DOHH2 (cell line): ENCODE measurements around the gene JAK1.

Source experiments
- H3F3A ChIP-seq: fragments of 200-600 bp; sonication (generic), shearing (Covaris generic); 2 replicates; pipeline ENCODE4 v1.6.0; 2016; ENCODE audit warnings: antibody characterized with exemption, mild to moderate bottlenecking; ENCODE audit not compliant: control insufficient read depth, insufficient read depth
- H3K27ac ChIP-seq: fragments of 200-600 bp; sonication (generic); 2 replicates; pipeline ENCODE4 v1.5.1; 2014; ENCODE audit warnings: low read depth, mild to moderate bottlenecking, low read length, moderate library complexity
- H3K27me3 ChIP-seq: fragments of 200-600 bp; sonication (generic); 2 replicates; pipeline ENCODE4 v1.6.1; 2014; ENCODE audit warnings: mild to moderate bottlenecking, low read length, mixed read lengths; ENCODE audit not compliant: control insufficient read depth
- H3K36me3 ChIP-seq: fragments of 200-600 bp; sonication (generic); 2 replicates; pipeline ENCODE4 v1.6.1; 2014; ENCODE audit warnings: mild to moderate bottlenecking, low read length, moderate library complexity, mixed read lengths; ENCODE audit not compliant: control insufficient read depth
- H3K4me1 ChIP-seq: fragments of 200-600 bp; sonication (generic); 2 replicates; pipeline ENCODE4 v1.6.1; 2014; ENCODE audit warnings: mild to moderate bottlenecking, low read length, mixed read lengths; ENCODE audit not compliant: control insufficient read depth
- H3K4me2 ChIP-seq: fragments of 200-600 bp; sonication (generic); 2 replicates; pipeline ENCODE4 v1.6.0; 2014; ENCODE audit warnings: mild to moderate bottlenecking, low read length, moderate library complexity
- H3K4me3 ChIP-seq: fragments of 200-600 bp; sonication (generic); 2 replicates; pipeline ENCODE4 v1.5.1; 2014; ENCODE audit warnings: mild to moderate bottlenecking, low read length, mixed read lengths
- H3K79me2 ChIP-seq: fragments of 200-600 bp; sonication (generic); 2 replicates; pipeline ENCODE4 v1.6.1; 2014; ENCODE audit warnings: mild to moderate bottlenecking, low read length, mixed read lengths; ENCODE audit not compliant: control insufficient read depth
- H3K9me2 ChIP-seq: fragments of 200-600 bp; sonication (generic); replicated peaks from 2 replicates; pipeline ENCODE4 v1.6.1; 2014; ENCODE audit warnings: mild to moderate bottlenecking, low read length, mixed read lengths; ENCODE audit not compliant: control insufficient read depth
- H3K9me3 ChIP-seq: fragments of 200-600 bp; sonication (generic); 2 replicates; pipeline ENCODE4 v1.6.1; 2014; ENCODE audit warnings: antibody characterized with exemption, low read length, mixed read lengths; ENCODE audit not compliant: control insufficient read depth, insufficient read depth
- H4K20me1 ChIP-seq: fragments of 200-600 bp; sonication (generic); 2 replicates; pipeline ENCODE4 v1.6.0; 2014; ENCODE audit warnings: low read depth, mild to moderate bottlenecking, antibody characterized with exemption, low read length, moderate library complexity; ENCODE audit not compliant: control insufficient read depth, insufficient read depth
- CTCF ChIP-seq: fragments of 200-600 bp; sonication (generic); IDR thresholded peaks from one replicate; pipeline ENCODE4 v1.5.1; 2014; ENCODE audit warnings: antibody characterized with exemption, mild to moderate bottlenecking, low read depth, low read length; ENCODE audit not compliant: poor library complexity, severe bottlenecking
- EZH2phosphoT487 ChIP-seq: fragments of 200-600 bp; sonication (generic); IDR thresholded peaks from 2 replicates; pipeline ENCODE4 v1.6.1; 2017; ENCODE audit warnings: borderline replicate concordance, mild to moderate bottlenecking, antibody characterized with exemption, low read length, moderate library complexity, mixed read lengths

Gene JAK1

GRCh38 chr1:64838486-64838885 is 127.9 kb downstream of the JAK1 start:
- no peak for TF ChIP-seq EZH2phosphoT487
- TF ChIP-seq CTCF: no peak
- peaks cover 14% of the 10 kb centered on the region for H3K4me1 ChIP-seq

DNA sequence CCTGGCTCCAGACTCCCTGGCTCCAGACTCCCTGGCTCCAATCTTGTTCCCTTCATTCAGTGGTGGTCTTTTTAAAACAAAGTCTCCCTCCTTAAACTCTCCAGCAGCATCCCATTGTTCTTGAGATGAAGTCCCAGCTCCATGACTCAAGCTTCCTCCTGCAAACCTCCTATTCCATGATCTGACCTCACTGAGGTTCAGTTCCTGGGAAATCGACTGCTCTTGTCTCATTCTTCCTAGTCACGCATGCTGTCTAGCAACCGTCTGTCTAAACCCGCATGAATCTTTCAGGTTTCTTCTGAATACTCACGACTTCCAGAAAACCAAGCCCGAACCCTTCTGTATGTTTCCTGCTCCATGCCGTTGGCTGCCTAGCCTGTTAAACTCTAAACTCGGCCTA is 129.5 kb downstream of the JAK1 start:
- Histone ChIP-seq H3K36me3 (peaks cover 92% of the 10 kb centered on the region), H3K4me1 (no peaks in the 10 kb centered on the region), H3K4me3 (no peak overlapping the region)

More at GRCh38 chr1:64838486-64838885, 127.9 kb downstream of the JAK1 start:
- Histone ChIP-seq H3K4me3 (no peak overlapping the region), H3K36me3 (peaks cover 79% of the 10 kb centered on the region), H3K9me3 (no peaks in the 10 kb centered on the region), H3K4me2 (no peak overlapping the region), H3F3A (no peaks in the 10 kb centered on the region), H3K27me3 (no peaks in the 10 kb centered on the region), H4K20me1 (no peaks in the 10 kb centered on the region), H3K9me2 (no peaks in the 10 kb centered on the region), H3K79me2 (no peaks in the 10 kb centered on the region), H3K27ac (no peak overlapping the region)

DNA sequence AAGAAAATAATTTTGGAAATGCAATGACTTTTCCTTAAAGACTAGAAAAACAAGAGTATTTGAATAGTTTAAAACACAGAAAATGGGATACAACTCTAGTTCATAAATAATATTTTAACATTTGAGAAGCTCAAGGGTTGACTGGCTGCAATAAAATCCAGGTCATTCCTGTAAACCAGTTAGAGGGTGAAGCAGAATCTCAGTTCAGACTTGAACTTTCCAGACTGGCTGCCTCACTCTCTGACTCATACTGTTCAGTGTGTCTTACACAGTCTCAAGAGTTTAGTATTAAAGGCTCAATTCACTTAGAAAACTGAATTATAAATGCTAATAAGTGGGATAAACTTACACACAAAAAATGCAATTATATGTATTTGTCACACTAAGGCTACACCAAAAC is 131.6 kb downstream of the JAK1 start:
- TF ChIP-seq EZH2phosphoT487 (no peak), CTCF (no peak)
- Histone ChIP-seq H3K4me1 (no peaks in the 10 kb centered on the region), H3K27ac (no peak overlapping the region)

More for the DNA sequence above, 129.5 kb downstream of the JAK1 start:
- TF ChIP-seq CTCF (no peak), EZH2phosphoT487 (no peak)
- Histone ChIP-seq H3K27ac (no peak overlapping the region), H3K27me3 (no peaks in the 10 kb centered on the region), H4K20me1 (no peaks in the 10 kb centered on the region), H3K9me3 (no peaks in the 10 kb centered on the region), H3K79me2 (no peaks in the 10 kb centered on the region), H3K9me2 (no peaks in the 10 kb centered on the region), H3F3A (no peaks in the 10 kb centered on the region), H3K4me2 (no peak overlapping the region)

DNA sequence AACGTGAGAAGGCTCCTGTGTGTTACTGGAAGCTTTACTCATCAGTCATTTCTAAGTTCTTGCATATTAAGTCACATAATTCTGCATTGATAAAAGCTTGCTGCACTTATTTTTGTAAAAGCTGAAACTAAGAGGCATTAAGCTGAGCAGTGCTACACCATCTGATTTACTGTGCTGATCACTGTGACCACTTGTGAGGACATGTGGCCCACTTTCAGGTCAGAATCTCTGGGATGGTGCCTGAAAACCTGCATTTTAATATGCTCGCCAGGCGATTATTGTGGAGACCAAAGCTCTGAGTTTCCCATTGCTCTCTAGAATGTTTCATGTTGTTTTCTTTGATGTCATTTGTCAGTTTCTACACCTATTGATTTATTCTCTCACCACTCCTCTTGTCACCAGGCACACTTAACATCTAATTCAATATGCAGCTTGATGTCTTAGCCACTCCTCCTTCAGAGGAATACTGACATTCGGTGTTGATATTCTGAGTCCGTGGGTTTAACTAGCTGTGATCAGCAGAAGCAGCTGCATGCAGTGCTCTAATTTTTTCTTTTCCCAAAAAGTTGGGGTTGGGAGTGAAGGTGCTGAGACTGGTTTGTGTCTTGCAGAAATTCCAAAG is 136.2 kb downstream of the JAK1 start:
- Histone ChIP-seq H3K79me2 (no peaks in the 10 kb centered on the region), H3K36me3 (peaks cover 36% of the 10 kb centered on the region), H3K27ac (no peak overlapping the region), H3K4me1 (peaks cover 18% of the 10 kb centered on the region), H3K4me3 (no peak overlapping the region), H3K9me3 (no peaks in the 10 kb centered on the region), H3K27me3 (no peaks in the 10 kb centered on the region), H3K4me2 (no peak overlapping the region), H3K9me2 (no peaks in the 10 kb centered on the region), H4K20me1 (no peaks in the 10 kb centered on the region), H3F3A (no peaks in the 10 kb centered on the region; the same call in 1 of the 2 replicates)
- TF ChIP-seq CTCF: no peak

More for the DNA sequence above, 131.6 kb downstream of the JAK1 start:
- Histone ChIP-seq H4K20me1 (no peaks in the 10 kb centered on the region), H3K36me3 (peaks cover 78% of the 10 kb centered on the region), H3K9me3 (no peaks in the 10 kb centered on the region), H3K79me2 (no peaks in the 10 kb centered on the region), H3K4me2 (no peak overlapping the region), H3K27me3 (no peaks in the 10 kb centered on the region), H3K4me3 (no peak overlapping the region), H3K9me2 (no peaks in the 10 kb centered on the region), H3F3A (no peaks in the 10 kb centered on the region)
